Raji (cell line): ENCODE results near the gene PKP3.

Experiments used
- POLR2A ChIP-seq: IDR thresholded peaks from 2 replicates; pipeline ENCODE4 v1.6.1; 2011; ENCODE audit warnings: low read depth, low read length, control low read depth; ENCODE audit not compliant: insufficient read depth

Gene PKP3

GRCh38 chr11:384511-384910, 9.5 kb upstream of the PKP3 start:
- no peak for TF ChIP-seq POLR2A

GRCh38 chr11:385594-386351, 8.2 kb upstream of the PKP3 start:
- TF ChIP-seq POLR2A = no peak

- TF ChIP-seq POLR2A = no peak
Measured at GRCh38 chr11:386483-386882, 7.5 kb upstream of the PKP3 start.

GRCh38 chr11:387193-387793, 6.7 kb upstream of the PKP3 start:
- no peak for TF ChIP-seq POLR2A

GRCh38 chr11:390175-390574, 3.8 kb upstream of the PKP3 start:
- TF ChIP-seq POLR2A = no peak

- no peak for TF ChIP-seq POLR2A
Measured at GRCh38 chr11:391117-392017, 2.6 kb upstream of the PKP3 start.

GRCh38 chr11:392102-392777, 1.8 kb upstream of the PKP3 start:
- no peak for TF ChIP-seq POLR2A

GRCh38 chr11:393219-394033, 583 bp upstream of the PKP3 start:
- no peak for TF ChIP-seq POLR2A

GRCh38 chr11:394858-395655, 1.0 kb downstream of the PKP3 start:
- TF ChIP-seq POLR2A = no peak

GRCh38 chr11:395866-396265, 1.9 kb downstream of the PKP3 start:
- TF ChIP-seq POLR2A = no peak

- TF ChIP-seq POLR2A = no peak
Measured at GRCh38 chr11:396511-396947, 2.5 kb downstream of the PKP3 start.

- no peak for TF ChIP-seq POLR2A
Measured at GRCh38 chr11:396948-397548, 3.0 kb downstream of the PKP3 start.

GRCh38 chr11:398826-399225, 4.8 kb downstream of the PKP3 start:
- TF ChIP-seq POLR2A = no peak
